ENCODE data around the gene PROCA1.

DNA sequence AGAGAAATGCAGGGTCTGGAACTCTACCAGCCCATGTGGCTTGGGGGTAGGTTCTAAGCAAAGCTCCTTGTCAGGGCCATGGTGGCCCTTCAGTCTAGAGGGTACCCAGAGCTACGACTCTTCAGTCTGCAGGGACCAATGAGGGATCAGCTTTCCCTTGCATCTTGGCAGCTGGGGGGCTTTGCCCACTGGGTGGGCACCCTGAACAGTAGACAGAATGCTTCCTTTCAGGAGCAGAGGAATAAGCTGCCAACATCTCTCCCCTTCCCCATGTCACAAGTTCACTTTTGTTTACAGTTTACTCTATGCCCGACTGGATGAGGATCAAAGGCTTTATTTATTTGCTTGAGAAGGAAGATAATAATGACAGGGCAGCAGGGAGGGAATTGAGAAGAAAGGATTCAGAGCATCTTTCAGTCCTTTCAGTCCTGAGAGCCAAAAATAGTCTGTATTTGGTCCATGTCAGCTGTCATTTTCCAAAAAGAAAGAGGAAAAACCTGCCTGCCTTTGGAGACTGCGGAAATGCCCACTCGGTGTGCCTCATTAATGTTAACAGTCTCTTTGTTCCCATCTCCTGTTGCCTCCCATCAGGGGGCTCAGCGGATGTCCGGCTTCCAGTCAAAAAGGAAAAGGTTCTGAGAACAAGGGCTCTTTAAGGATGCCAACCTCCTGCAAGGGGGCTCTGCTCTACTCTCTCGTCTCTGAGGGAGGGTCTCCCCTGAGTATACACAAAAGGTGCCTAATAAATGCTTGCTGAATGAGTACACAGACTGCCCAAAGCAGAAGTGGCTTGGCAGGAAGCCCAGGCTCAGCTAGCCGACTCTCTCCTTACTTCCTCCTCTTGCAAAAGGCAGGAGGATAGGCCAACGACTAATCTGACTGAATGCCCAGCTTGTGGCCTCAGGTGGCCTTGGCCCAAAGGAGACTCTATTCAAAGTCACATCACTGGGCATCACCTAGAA is 49.2 kb upstream of the PROCA1 start:
- TF ChIP-seq CTCF (IDR thresholded peaks at IDR 0.05), result no peak
- no peak for TF ChIP-seq YY1 (IDR thresholded peaks at IDR 0.05; ENCODE audit: low read depth)
- no peak for TF ChIP-seq CHD2 (IDR thresholded peaks at IDR 0.05; ENCODE audit: low read length, partially characterized antibody)
